Vagina (tissue), 2 donors: ENCODE data around the gene MBOAT7.

ENCODE experiments used
- CTCF ChIP-seq, 3 experiments: fragments of 450-650 bp in 2 of 3; fragments of 200-600 bp in 1 of 3; sonication (generic) in 1 of 3; IDR thresholded peaks; one replicate each; pipeline ENCODE4 v1.5.1; 2017 to 2019; ENCODE audit warnings: antibody characterized with exemption in 3 of 3, mild to moderate bottlenecking in 2 of 3, moderate library complexity in 2 of 3
- POLR2A ChIP-seq, 2 donors: fragments of 450-650 bp; IDR thresholded peaks; one replicate each; pipeline ENCODE4 v1.6.1; 2017; ENCODE audit warnings: antibody characterized with exemption in 2 of 2, mild to moderate bottlenecking in 2 of 2, moderate library complexity in 2 of 2

- TF ChIP-seq CTCF (IDR thresholded peaks at IDR 0.05) (no peak), POLR2A (IDR thresholded peaks at IDR 0.05) (no peak)
Observed at GRCh38 chr19:54199401-54199800, 10.0 kb upstream of the MBOAT7 start.
